Activated CD4-positive, alpha-beta memory T cell treated with anti-CD3 and anti-CD28 coated beads, Interleukin-2, amount 10 ng/mL, durations not matched to agents 7 days and 5 days (primary cell): Measurements from ENCODE around the gene BTBD19. TPM values are rescaled to one million over a fixed set of nuclear protein-coding genes. Genes with fewer than 3 reads are reported as not detected.

Source experiments
- CTCF ChIA-PET: fragments of 350-600 bp; sonication (Branson Sonifier 250); formaldehyde crosslinking; loops from one replicate; lab custom pipeline; 2021; ENCODE audit warnings: antibody characterized with exemption, inconsistent platforms; lab: Charles Lee
- POLR2A ChIA-PET: fragments of 350-600 bp; sonication (Branson Sonifier 250); formaldehyde crosslinking; loops from one replicate; lab custom pipeline; 2021; ENCODE audit warnings: antibody characterized with exemption; lab: Charles Lee
- DNase-seq: peaks from one replicate; pipeline ENCODE4 v3.0.0-alpha.2; 2020
- H3K27ac Mint-ChIP-seq: one replicate; pipeline ENCODE4 v1.8.0; 2021; ENCODE audit warnings: mild to moderate bottlenecking, mixed read lengths
- H3K27me3 Mint-ChIP-seq: one replicate; pipeline ENCODE4 v1.8.0; 2021; ENCODE audit warnings: mixed read lengths
- H3K36me3 Mint-ChIP-seq: one replicate; pipeline ENCODE4 v1.8.0; 2021; ENCODE audit warnings: low read depth, mixed read lengths
- H3K4me1 Mint-ChIP-seq: one replicate; pipeline ENCODE4 v1.8.0; 2021; ENCODE audit warnings: mixed read lengths
- H3K4me3 Mint-ChIP-seq: one replicate; pipeline ENCODE4 v1.8.0; 2021; ENCODE audit warnings: mild to moderate bottlenecking, mixed read lengths
- H3K9me3 Mint-ChIP-seq: one replicate; pipeline ENCODE4 v1.8.0; 2021; ENCODE audit warnings: mixed read lengths
- total RNA-seq, 2 experiments: library from RNA; stranded (reverse); gene quantifications; one replicate each; pipeline ENCODE4 v1.2.3, GENCODE V29; 2021

BTBD19 gene
- total RNA-seq, 2 experiments from 2014 or later, result 8.4 to 8.7 TPM

- H3K9me3 Mint-ChIP-seq, result no peaks in the 10 kb centered on the region
- CTCF ChIA-PET, result interaction anchor here (0.6 kb wide), 2 partner anchors 741 to 787 kb away, joined by 3 read pairs; no protein-coding TSS in a partner anchor
- peaks cover 52% of the 10 kb centered on the region for H3K4me1 Mint-ChIP-seq
Measured at GRCh38 chr1:44778705-44779576, 29.4 kb upstream of the BTBD19 start.

GRCh38 chr1:44780583-44781121, 27.7 kb upstream of the BTBD19 start:
- Mint-ChIP-seq H3K4me3 (no peak overlapping the region), H3K9me3 (no peaks in the 10 kb centered on the region), H3K27ac (peak overlapping the region; percentile 10), H3K36me3 (peaks cover 68% of the 10 kb centered on the region), H3K27me3 (no peaks in the 10 kb centered on the region), H3K4me1 (peaks cover 58% of the 10 kb centered on the region)
- ChIA-PET POLR2A (interaction anchor here (0.9 to 17.1 kb wide), 4 partner anchors 28 to 53 kb away, joined by 3 to 454 read pairs (median 106); partner anchors contain the start of genes BTBD19 and RNU5D-1), CTCF (interaction anchor here (0.8 to 1.4 kb wide), 3 partner anchors 9 to 50 kb away, joined by 3 to 9 read pairs (median 3); partner anchors contain the start of genes PLK3 and RNU5D-1)
- DNase-seq, result no peak

More at GRCh38 chr1:44778705-44779576, 29.4 kb upstream of the BTBD19 start:
- Mint-ChIP-seq H3K36me3 (peaks cover 68% of the 10 kb centered on the region), H3K27me3 (no peaks in the 10 kb centered on the region), H3K4me3 (peak overlapping the region; percentile 5), H3K27ac (peak overlapping the region; percentile 27)
- POLR2A ChIA-PET, result interaction anchor here (1.0 to 17.1 kb wide), 7 partner anchors 11 to 232 kb away, joined by 3 to 454 read pairs (median 16); partner anchors contain the start of genes BTBD19, DYNLT4, HECTD3 and PLK3
- no peak for DNase-seq

GRCh38 chr1:44783697-44784093, 24.6 kb upstream of the BTBD19 start:
- peaks cover 38% of the 10 kb centered on the region for H3K36me3 Mint-ChIP-seq
- peak overlapping the region; percentile 61 for H3K27ac Mint-ChIP-seq
- H3K4me1 Mint-ChIP-seq, result peaks cover 51% of the 10 kb centered on the region
- no peak for DNase-seq
- ChIA-PET POLR2A (interaction anchor here (1.1 to 17.1 kb wide), 12 partner anchors 7 to 557 kb away, joined by 3 to 454 read pairs (median 6); partner anchors contain the start of genes BTBD19, DYNLT4, HECTD3 and MUTYH), CTCF (interaction anchor here (1.9 to 2.8 kb wide), 6 partner anchors 9 to 519 kb away, joined by 6 to 13 read pairs (median 11); partner anchors contain the start of genes PLK3 and RNU5D-1)
- H3K27me3 Mint-ChIP-seq, result no peaks in the 10 kb centered on the region
- no peaks in the 10 kb centered on the region for H3K9me3 Mint-ChIP-seq
- peak overlapping the region; percentile 59 for H3K4me3 Mint-ChIP-seq

GRCh38 chr1:44784094-44785028, 24.0 kb upstream of the BTBD19 start:
- H3K4me1 Mint-ChIP-seq, result peaks cover 46% of the 10 kb centered on the region
- H3K36me3 Mint-ChIP-seq, result peaks cover 32% of the 10 kb centered on the region
- peak; percentile 45 for DNase-seq
- ChIA-PET POLR2A (interaction anchor here (0.6 to 17.1 kb wide), 20 partner anchors 8 to 556 kb away, joined by 3 to 454 read pairs (median 5); partner anchors contain the start of genes BTBD19, DYNLT4, EIF2B3 and HECTD3), CTCF (interaction anchor here (0.6 to 3.3 kb wide), 14 partner anchors 9 to 519 kb away, joined by 3 to 18 read pairs (median 11); partner anchors contain the start of genes BTBD19, EIF2B3, HECTD3 and PLK3)
- no peaks in the 10 kb centered on the region for H3K9me3 Mint-ChIP-seq
- H3K27me3 Mint-ChIP-seq, result no peaks in the 10 kb centered on the region
- peak overlapping the region; percentile 65 for H3K27ac Mint-ChIP-seq
- H3K4me3 Mint-ChIP-seq, result peak overlapping the region; percentile 67

- Mint-ChIP-seq H3K27ac (peak overlapping the region; percentile 65), H3K27me3 (no peaks in the 10 kb centered on the region), H3K4me3 (peak overlapping the region; percentile 67), H3K36me3 (peaks cover 28% of the 10 kb centered on the region), H3K4me1 (peaks cover 44% of the 10 kb centered on the region), H3K9me3 (no peaks in the 10 kb centered on the region)
- ChIA-PET CTCF (interaction anchor here (0.7 to 3.3 kb wide), 17 partner anchors 8 to 518 kb away, joined by 3 to 18 read pairs (median 8); partner anchors contain the start of genes BTBD19, EIF2B3, HECTD3 and PLK3), POLR2A (interaction anchor here (0.6 to 17.1 kb wide), 13 partner anchors 8 to 202 kb away, joined by 3 to 454 read pairs (median 7); partner anchors contain the start of genes BTBD19, DYNLT4, EIF2B3 and PLK3)
- no peak for DNase-seq
Measured at GRCh38 chr1:44785029-44785380, 23.3 kb upstream of the BTBD19 start.

- CTCF ChIA-PET, result interaction anchor here (0.5 to 3.3 kb wide), 17 partner anchors 7 to 517 kb away, joined by 3 to 18 read pairs (median 8); partner anchors contain the start of genes BTBD19, HECTD3, PLK3 and RNU5D-1
- Mint-ChIP-seq H3K27me3 (no peaks in the 10 kb centered on the region), H3K9me3 (no peaks in the 10 kb centered on the region), H3K4me1 (peaks cover 38% of the 10 kb centered on the region), H3K27ac (peak overlapping the region; percentile 65), H3K36me3 (peaks cover 22% of the 10 kb centered on the region), H3K4me3 (peak overlapping the region; percentile 67)
- POLR2A ChIA-PET, result interaction anchor here (1.2 to 17.1 kb wide), 11 partner anchors 9 to 226 kb away, joined by 3 to 454 read pairs (median 8); partner anchors contain the start of genes BTBD19, DYNLT4, EIF2B3 and HECTD3
- DNase-seq, result no peak
Measured at GRCh38 chr1:44785501-44786137, 22.7 kb upstream of the BTBD19 start.

- Mint-ChIP-seq H3K9me3 (no peaks in the 10 kb centered on the region), H3K4me1 (peaks cover 36% of the 10 kb centered on the region), H3K4me3 (peak overlapping the region; percentile 59), H3K27me3 (no peaks in the 10 kb centered on the region), H3K27ac (no peak overlapping the region), H3K36me3 (peaks cover 15% of the 10 kb centered on the region)
- CTCF ChIA-PET, result interaction anchor here (1.0 to 3.3 kb wide), 15 partner anchors 11 to 517 kb away, joined by 3 to 18 read pairs (median 6); partner anchors contain the start of genes BTBD19, HECTD3, PLK3 and RPS8
- DNase-seq, result peak; percentile 78
- POLR2A ChIA-PET, result interaction anchor here (0.8 to 17.1 kb wide), 13 partner anchors 10 to 225 kb away, joined by 3 to 454 read pairs (median 9); partner anchors contain the start of genes BTBD19, DYNLT4, HECTD3 and PLK3
Measured at GRCh38 chr1:44786138-44786840, 22.0 kb upstream of the BTBD19 start.

- ChIA-PET POLR2A (interaction anchor here (0.8 to 17.1 kb wide), 10 partner anchors 11 to 224 kb away, joined by 3 to 454 read pairs (median 10); partner anchors contain the start of genes BTBD19, DYNLT4, HECTD3 and PLK3), CTCF (interaction anchor here (0.6 to 3.3 kb wide), 9 partner anchors 12 to 900 kb away, joined by 3 to 18 read pairs (median 3); partner anchors contain the start of genes BTBD19, GPBP1L1 and PLK3)
- H3K36me3 Mint-ChIP-seq, result peaks cover 9% of the 10 kb centered on the region
- no peaks in the 10 kb centered on the region for H3K9me3 Mint-ChIP-seq
- DNase-seq, result no peak
- H3K27me3 Mint-ChIP-seq, result no peaks in the 10 kb centered on the region
- peak overlapping the region; percentile 59 for H3K4me3 Mint-ChIP-seq
- H3K4me1 Mint-ChIP-seq, result peaks cover 33% of the 10 kb centered on the region
- H3K27ac Mint-ChIP-seq, result no peak overlapping the region
Measured at GRCh38 chr1:44786841-44787426, 21.4 kb upstream of the BTBD19 start.

GRCh38 chr1:44787506-44787905, 20.8 kb upstream of the BTBD19 start:
- Mint-ChIP-seq H3K9me3 (no peaks in the 10 kb centered on the region), H3K27me3 (no peaks in the 10 kb centered on the region), H3K4me3 (no peak overlapping the region), H3K36me3 (peaks cover 5% of the 10 kb centered on the region), H3K27ac (no peak overlapping the region), H3K4me1 (peaks cover 33% of the 10 kb centered on the region)
- no peak for DNase-seq
- ChIA-PET POLR2A (interaction anchor here (1.3 to 17.1 kb wide), 7 partner anchors 11 to 223 kb away, joined by 3 to 454 read pairs (median 30); partner anchors contain the start of genes BTBD19, DYNLT4, HECTD3 and RNU5D-1), CTCF (interaction anchor here (0.6 to 3.3 kb wide), 12 partner anchors 11 to 899 kb away, joined by 3 to 18 read pairs (median 3); partner anchors contain the start of genes BTBD19, GPBP1L1, PLK3 and RNU5D-1)
